ENCODE results near the gene HEPHL1.

The HEPHL1 gene

DNA sequence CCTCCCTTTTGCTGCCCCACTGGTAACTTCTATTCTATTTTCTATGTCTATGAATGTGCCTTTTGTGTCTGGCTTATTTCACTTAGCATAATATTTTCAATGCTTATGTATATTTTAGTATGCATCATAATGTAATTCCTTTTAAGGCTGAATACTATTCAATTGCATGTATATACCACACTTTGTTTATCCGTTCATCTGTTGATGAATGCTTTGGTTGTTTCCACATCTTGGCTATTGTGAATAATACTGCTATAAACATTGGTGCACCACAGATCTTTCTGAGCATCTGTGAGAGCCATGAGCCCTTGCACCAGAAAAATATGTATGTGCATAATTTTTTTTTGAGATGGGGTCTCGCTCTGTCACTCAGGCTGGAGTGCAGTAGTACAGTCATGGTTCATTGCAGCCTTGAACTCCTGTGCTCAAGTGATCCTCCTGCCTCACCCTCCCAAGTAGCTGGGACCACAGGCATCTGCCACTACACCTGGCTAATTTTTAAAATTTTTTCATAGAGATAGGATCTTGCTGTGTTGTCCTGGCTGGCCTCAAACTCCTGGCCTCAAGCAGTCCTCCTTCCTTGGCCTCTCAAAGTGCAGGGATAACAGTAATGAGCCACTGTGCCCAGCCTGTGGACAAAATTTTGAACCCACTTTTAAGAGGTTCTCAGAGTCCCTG lies 27.0 kb downstream of the HEPHL1 start:
- Histone ChIP-seq H3K9me3 (no peaks in the 10 kb centered on the region), H3K27me3 (no peaks in the 10 kb centered on the region), H3K4me3 (ENCODE audit: low read depth in 1 of 2, low read length in 1 of 2) (no peak overlapping the region), H3K4me1 (ENCODE audit: control insufficient read depth in 1 of 2, insufficient read depth in 1 of 2, low read depth in 1 of 2, low read length in 1 of 2) (no peaks in the 10 kb centered on the region), H3K36me3 (no peaks in the 10 kb centered on the region), H3K27ac (no peak overlapping the region)
- TF ChIP-seq, protein P1, sequence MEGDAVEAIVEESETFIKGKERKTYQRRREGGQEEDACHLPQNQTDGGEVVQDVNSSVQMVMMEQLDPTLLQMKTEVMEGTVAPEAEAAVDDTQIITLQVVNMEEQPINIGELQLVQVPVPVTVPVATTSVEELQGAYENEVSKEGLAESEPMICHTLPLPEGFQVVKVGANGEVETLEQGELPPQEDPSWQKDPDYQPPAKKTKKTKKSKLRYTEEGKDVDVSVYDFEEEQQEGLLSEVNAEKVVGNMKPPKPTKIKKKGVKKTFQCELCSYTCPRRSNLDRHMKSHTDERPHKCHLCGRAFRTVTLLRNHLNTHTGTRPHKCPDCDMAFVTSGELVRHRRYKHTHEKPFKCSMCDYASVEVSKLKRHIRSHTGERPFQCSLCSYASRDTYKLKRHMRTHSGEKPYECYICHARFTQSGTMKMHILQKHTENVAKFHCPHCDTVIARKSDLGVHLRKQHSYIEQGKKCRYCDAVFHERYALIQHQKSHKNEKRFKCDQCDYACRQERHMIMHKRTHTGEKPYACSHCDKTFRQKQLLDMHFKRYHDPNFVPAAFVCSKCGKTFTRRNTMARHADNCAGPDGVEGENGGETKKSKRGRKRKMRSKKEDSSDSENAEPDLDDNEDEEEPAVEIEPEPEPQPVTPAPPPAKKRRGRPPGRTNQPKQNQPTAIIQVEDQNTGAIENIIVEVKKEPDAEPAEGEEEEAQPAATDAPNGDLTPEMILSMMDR (IDR thresholded peaks at IDR 0.05) = no peak

- no peaks in the 10 kb centered on the region for H3K4me1 ChIP-seq (ENCODE audit: control insufficient read depth in 1 of 2, insufficient read depth in 1 of 2, low read depth in 1 of 2, low read length in 1 of 2)
- no peaks in the 10 kb centered on the region for H3K27me3 ChIP-seq
- no peak overlapping the region for H3K4me3 ChIP-seq (ENCODE audit: low read depth in 1 of 2, low read length in 1 of 2)
- H3K27ac ChIP-seq = no peak overlapping the region
- TF ChIP-seq, protein P1 (IDR thresholded peaks at IDR 0.05) = no peak
- H3K36me3 ChIP-seq = no peaks in the 10 kb centered on the region
- no peaks in the 10 kb centered on the region for H3K9me3 ChIP-seq
These were observed 28.2 kb downstream of the HEPHL1 start for GRCh38 chr11:94049351-94049750.

DNA sequence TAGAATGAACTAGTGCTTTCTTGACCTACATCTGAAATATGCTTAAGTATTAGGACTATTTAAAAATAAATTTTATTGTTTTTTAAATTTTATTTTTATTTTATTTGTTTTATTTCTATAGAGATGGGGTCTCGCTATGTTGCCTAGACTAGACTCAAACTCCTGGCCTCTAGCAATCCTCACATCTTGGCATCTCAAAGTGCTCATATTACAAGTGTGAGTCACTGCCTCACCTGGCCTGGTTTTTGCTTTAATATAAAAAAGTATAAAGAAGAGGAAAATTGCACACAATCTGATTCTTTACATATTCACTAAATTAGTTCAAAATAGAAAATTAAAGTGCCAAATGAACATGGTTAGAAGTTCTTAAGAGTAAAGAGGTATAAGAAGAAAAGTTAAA lies 37.5 kb downstream of the HEPHL1 start:
- Histone ChIP-seq H3K27ac (no peak overlapping the region), H3K9me3 (no peaks in the 10 kb centered on the region), H3K27me3 (no peaks in the 10 kb centered on the region), H3K4me1 (ENCODE audit: control insufficient read depth in 1 of 2, insufficient read depth in 1 of 2, low read depth in 1 of 2, low read length in 1 of 2) (no peaks in the 10 kb centered on the region), H3K36me3 (no peaks in the 10 kb centered on the region), H3K4me3 (ENCODE audit: low read depth in 1 of 2, low read length in 1 of 2) (no peak overlapping the region)
- TF ChIP-seq, protein P1 (IDR thresholded peaks at IDR 0.05) = no peak

GRCh38 chr11:94059065-94059464 lies 37.9 kb downstream of the HEPHL1 start:
- Histone ChIP-seq H3K27me3 (no peaks in the 10 kb centered on the region), H3K36me3 (no peaks in the 10 kb centered on the region), H3K27ac (no peak overlapping the region), H3K9me3 (no peaks in the 10 kb centered on the region), H3K4me1 (ENCODE audit: control insufficient read depth in 1 of 2, insufficient read depth in 1 of 2, low read depth in 1 of 2, low read length in 1 of 2) (no peaks in the 10 kb centered on the region), H3K4me3 (ENCODE audit: low read depth in 1 of 2, low read length in 1 of 2) (no peak overlapping the region)
- TF ChIP-seq, protein P1 (IDR thresholded peaks at IDR 0.05) = no peak

DNA sequence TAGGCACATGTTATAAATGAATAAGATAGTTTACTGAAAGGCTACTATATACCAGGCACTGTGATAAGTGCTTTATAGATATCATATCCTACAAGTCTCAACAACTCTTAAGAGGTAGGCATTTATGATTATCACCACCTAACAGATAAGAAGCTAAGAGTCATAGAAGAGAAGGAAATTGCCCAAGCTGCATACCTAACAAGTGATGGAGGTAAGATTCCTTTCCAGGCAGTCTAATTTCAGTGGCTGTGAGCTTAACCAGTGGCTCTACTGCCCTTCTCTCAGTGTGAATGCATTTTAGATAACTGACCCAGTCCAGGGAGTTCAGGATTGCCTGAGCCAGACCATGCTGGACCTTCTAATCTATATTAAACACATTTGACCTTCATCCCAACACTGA lies 39.2 kb downstream of the HEPHL1 start:
- Histone ChIP-seq H3K4me3 (ENCODE audit: low read depth in 1 of 2, low read length in 1 of 2) (no peak overlapping the region), H3K36me3 (no peaks in the 10 kb centered on the region), H3K4me1 (ENCODE audit: control insufficient read depth in 1 of 2, insufficient read depth in 1 of 2, low read depth in 1 of 2, low read length in 1 of 2) (no peaks in the 10 kb centered on the region), H3K27ac (no peak overlapping the region), H3K9me3 (no peaks in the 10 kb centered on the region), H3K27me3 (no peaks in the 10 kb centered on the region)
- TF ChIP-seq, protein P1 (IDR thresholded peaks at IDR 0.05) = no peak
